Stomach smooth muscle (tissue), 2 donors: ENCODE data around the gene NEK4.

Experiments used
- H3K27ac ChIP-seq: one replicate; pipeline ENCODE4 v1.7.0; 2013; ENCODE audit warnings: mild to moderate bottlenecking, low read length, inconsistent platforms
- H3K27me3 ChIP-seq, 2 donors: one replicate each; pipeline ENCODE4 v1.7.0; 2013; ENCODE audit warnings: low read length in 2 of 2; ENCODE audit not compliant: insufficient read depth in 2 of 2, control insufficient read depth in 1 of 2
- H3K36me3 ChIP-seq, 2 donors: one replicate each; pipeline ENCODE4 v1.7.0; 2013; ENCODE audit warnings: low read length in 2 of 2; ENCODE audit not compliant: control insufficient read depth in 2 of 2, insufficient read depth in 2 of 2
- H3K4me1 ChIP-seq: one replicate; pipeline ENCODE4 v1.7.0; 2013; ENCODE audit warnings: low read length; ENCODE audit not compliant: control insufficient read depth, insufficient read depth
- H3K4me3 ChIP-seq, 2 donors: one replicate each; pipeline ENCODE4 v1.7.0; 2013; ENCODE audit warnings: low read length in 2 of 2
- H3K9ac ChIP-seq, 2 donors: one replicate each; pipeline ENCODE4 v1.7.0; 2013; ENCODE audit warnings: low read length in 2 of 2, mild to moderate bottlenecking in 1 of 2
- H3K9me3 ChIP-seq, 2 donors: one replicate each; pipeline ENCODE4 v1.7.0; 2013; ENCODE audit warnings: low read length in 2 of 2; ENCODE audit not compliant: control insufficient read depth in 2 of 2
- donor health status: healthy.
- donor health status: Pancreatic carcinoma.

The NEK4 gene

GRCh38 chr3:52694528-52695189 is 76.1 kb downstream of the NEK4 start:
- H3K9ac ChIP-seq, result no peak overlapping the region
- no peaks in the 10 kb centered on the region for H3K9me3 ChIP-seq
- H3K36me3 ChIP-seq, result peaks cover 50 to 68% of the 10 kb centered on the region in 2 donors
- H3K4me3 ChIP-seq, result no peak overlapping the region
- H3K27me3 ChIP-seq, result no peaks in the 10 kb centered on the region
- no peaks in the 10 kb centered on the region for H3K4me1 ChIP-seq
- H3K27ac ChIP-seq, result no peak overlapping the region

GRCh38 chr3:52693071-52693470 is 77.7 kb downstream of the NEK4 start:
- Histone ChIP-seq H3K27me3 (no peaks in the 10 kb centered on the region), H3K9ac (no peak overlapping the region), H3K4me1 (no peaks in the 10 kb centered on the region), H3K4me3 (no peak overlapping the region), H3K36me3 (peaks cover 65 to 82% of the 10 kb centered on the region in 2 donors), H3K9me3 (no peaks in the 10 kb centered on the region), H3K27ac (no peak overlapping the region)

DNA sequence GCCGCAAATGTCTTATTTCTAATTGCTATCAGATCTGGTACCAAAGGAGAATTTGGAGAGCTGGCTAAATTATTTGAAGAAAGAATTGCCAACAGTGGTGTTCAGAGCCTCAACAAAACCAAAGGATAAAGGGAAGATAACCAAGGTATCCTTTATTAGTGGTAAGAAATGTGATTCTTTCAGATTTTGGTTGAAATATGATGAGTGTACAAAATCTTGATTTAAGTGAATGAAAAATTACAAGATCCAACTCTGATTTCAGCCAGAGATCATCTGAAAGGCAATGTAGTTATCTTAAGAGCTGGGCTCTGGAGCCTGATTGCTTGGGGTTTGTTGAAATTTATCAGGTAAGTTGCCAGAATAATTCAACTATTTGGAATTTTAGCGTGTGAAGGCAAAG is 80.2 kb downstream of the NEK4 start:
- no peaks in the 10 kb centered on the region for H3K27me3 ChIP-seq
- H3K9me3 ChIP-seq, result no peaks in the 10 kb centered on the region
- H3K36me3 ChIP-seq, result peaks cover 57 to 68% of the 10 kb centered on the region in 2 donors
- peaks cover 8% of the 10 kb centered on the region for H3K4me1 ChIP-seq
- no peak overlapping the region for H3K27ac ChIP-seq
- H3K4me3 ChIP-seq, result no peak overlapping the region
- H3K9ac ChIP-seq, result no peak overlapping the region

GRCh38 chr3:52689151-52689550 is 81.6 kb downstream of the NEK4 start:
- Histone ChIP-seq H3K4me3 (no peak overlapping the region), H3K9me3 (no peaks in the 10 kb centered on the region), H3K9ac (no peak overlapping the region), H3K27ac (no peak overlapping the region), H3K27me3 (no peaks in the 10 kb centered on the region), H3K36me3 (peaks cover 46 to 57% of the 10 kb centered on the region in 2 donors), H3K4me1 (peaks cover 13% of the 10 kb centered on the region)

DNA sequence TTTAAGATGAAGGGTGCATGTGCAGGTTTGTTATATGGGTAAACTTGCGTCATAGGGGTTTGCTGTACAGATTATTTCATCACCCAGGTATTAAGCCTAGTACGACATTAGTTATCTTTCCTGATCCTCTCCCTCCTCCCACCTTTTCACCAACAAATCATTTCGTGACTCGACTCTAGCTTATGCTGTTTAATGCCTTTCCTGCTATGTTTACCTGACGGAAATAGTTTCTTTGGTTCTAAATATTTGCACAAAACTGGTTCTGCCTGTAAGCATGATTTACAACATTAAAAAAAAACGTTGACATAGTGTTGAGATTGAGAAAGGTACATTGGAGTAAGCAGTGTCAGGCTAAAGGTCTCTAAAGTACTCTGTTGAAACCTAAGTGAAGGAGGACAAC is 82.5 kb downstream of the NEK4 start:
- Histone ChIP-seq H3K9ac (peak overlapping the region in 1 of 2 donors; percentile 23), H3K4me3 (no peak overlapping the region), H3K27me3 (no peaks in the 10 kb centered on the region), H3K36me3 (peaks cover 38 to 51% of the 10 kb centered on the region in 2 donors), H3K9me3 (no peaks in the 10 kb centered on the region), H3K4me1 (peaks cover 17% of the 10 kb centered on the region), H3K27ac (no peak overlapping the region)

GRCh38 chr3:52685709-52686691 is 84.7 kb downstream of the NEK4 start, which contains the start of the genes GNL3 and PBRM1:
GNL3 (plus strand) TSS chr3:52686032; CDS start chr3:52686093, 61 bp downstream.
PBRM1 (minus strand) TSS chr3:52685913.
- Histone ChIP-seq H3K4me3 (peak within 1 kb of the TSS; percentile 97 to 99), H3K27me3 (no peaks in the 10 kb centered on the region), H3K36me3 (peaks cover 32 to 34% of the 10 kb centered on the region in 2 donors), H3K9me3 (no peaks in the 10 kb centered on the region), H3K4me1 (peaks cover 20% of the 10 kb centered on the region), H3K27ac (peak within 1 kb of the TSS; percentile 81), H3K9ac (peak within 1 kb of the TSS; percentile 88 to 97)

DNA sequence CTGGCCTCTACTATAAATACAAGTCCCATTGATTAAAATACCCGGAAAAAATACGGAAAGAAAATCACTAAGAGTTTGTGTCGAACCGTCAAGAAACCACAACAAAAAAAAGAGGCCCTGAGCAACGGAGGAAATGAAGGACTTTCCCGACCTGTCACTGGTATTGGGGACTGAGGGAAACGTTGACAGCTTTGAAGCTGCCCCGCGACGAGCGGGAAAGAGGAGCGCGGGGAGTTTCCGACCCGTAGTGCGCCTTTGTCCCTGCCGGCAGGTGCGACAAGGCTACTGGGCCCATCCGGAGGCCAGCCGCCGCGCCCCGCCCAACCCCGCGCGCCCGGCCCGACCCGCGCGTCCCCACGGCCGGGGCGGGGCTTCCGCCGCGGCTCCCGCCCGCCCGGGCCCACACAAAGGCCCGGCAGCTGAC is 85.4 kb downstream of the NEK4 start:
- H3K4me1 ChIP-seq, result peaks cover 20% of the 10 kb centered on the region
- no peaks in the 10 kb centered on the region for H3K27me3 ChIP-seq
- peak overlapping the region; percentile 88 to 97 for H3K9ac ChIP-seq
- H3K4me3 ChIP-seq, result peak overlapping the region; percentile 85 to 99
- no peaks in the 10 kb centered on the region for H3K9me3 ChIP-seq
- peak overlapping the region; percentile 81 for H3K27ac ChIP-seq
- H3K36me3 ChIP-seq, result peaks cover 27 to 30% of the 10 kb centered on the region in 2 donors

GRCh38 chr3:52684184-52684583 is 86.6 kb downstream of the NEK4 start:
- Histone ChIP-seq H3K4me3 (peak overlapping the region in 1 of 2 donors; percentile 99), H3K27me3 (no peaks in the 10 kb centered on the region), H3K9me3 (no peaks in the 10 kb centered on the region), H3K9ac (no peak overlapping the region), H3K36me3 (peaks cover 27 to 28% of the 10 kb centered on the region in 2 donors), H3K4me1 (peaks cover 20% of the 10 kb centered on the region), H3K27ac (no peak overlapping the region)

- H3K27ac ChIP-seq, result no peak overlapping the region
- no peaks in the 10 kb centered on the region for H3K27me3 ChIP-seq
- no peak overlapping the region for H3K9ac ChIP-seq
- no peaks in the 10 kb centered on the region for H3K9me3 ChIP-seq
- H3K4me3 ChIP-seq, result no peak overlapping the region
- H3K36me3 ChIP-seq, result peaks cover 25 to 27% of the 10 kb centered on the region in 2 donors
- peaks cover 20% of the 10 kb centered on the region for H3K4me1 ChIP-seq
These were observed 87.1 kb downstream of the NEK4 start for GRCh38 chr3:52683611-52684010.

DNA sequence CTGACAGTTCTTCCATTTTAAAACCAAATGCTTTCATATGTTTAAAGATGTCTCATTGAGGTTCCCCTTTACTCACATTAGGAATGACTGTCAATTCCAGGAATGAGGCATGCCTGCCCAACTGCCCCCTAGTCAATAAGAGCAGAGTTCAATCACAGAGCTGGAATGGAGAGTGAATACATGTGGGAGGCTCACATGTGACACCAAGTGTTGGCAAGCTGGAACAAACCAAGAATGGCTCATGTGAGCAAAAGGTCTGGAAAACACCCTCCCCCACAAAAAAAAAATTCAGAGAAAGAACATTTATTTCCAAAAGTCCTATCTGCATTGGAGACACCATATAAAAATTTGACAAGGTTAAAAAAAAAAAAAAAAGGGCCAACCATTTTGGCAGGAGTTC is 88.7 kb downstream of the NEK4 start:
- Histone ChIP-seq H3K27ac (no peak overlapping the region), H3K9ac (peak overlapping the region in 1 of 2 donors; percentile 12), H3K4me1 (peaks cover 20% of the 10 kb centered on the region), H3K4me3 (no peak overlapping the region), H3K27me3 (no peaks in the 10 kb centered on the region), H3K9me3 (no peaks in the 10 kb centered on the region), H3K36me3 (peaks cover 22 to 23% of the 10 kb centered on the region in 2 donors)
